ENCODE measurements around the gene APAF1.

The APAF1 gene

DNA sequence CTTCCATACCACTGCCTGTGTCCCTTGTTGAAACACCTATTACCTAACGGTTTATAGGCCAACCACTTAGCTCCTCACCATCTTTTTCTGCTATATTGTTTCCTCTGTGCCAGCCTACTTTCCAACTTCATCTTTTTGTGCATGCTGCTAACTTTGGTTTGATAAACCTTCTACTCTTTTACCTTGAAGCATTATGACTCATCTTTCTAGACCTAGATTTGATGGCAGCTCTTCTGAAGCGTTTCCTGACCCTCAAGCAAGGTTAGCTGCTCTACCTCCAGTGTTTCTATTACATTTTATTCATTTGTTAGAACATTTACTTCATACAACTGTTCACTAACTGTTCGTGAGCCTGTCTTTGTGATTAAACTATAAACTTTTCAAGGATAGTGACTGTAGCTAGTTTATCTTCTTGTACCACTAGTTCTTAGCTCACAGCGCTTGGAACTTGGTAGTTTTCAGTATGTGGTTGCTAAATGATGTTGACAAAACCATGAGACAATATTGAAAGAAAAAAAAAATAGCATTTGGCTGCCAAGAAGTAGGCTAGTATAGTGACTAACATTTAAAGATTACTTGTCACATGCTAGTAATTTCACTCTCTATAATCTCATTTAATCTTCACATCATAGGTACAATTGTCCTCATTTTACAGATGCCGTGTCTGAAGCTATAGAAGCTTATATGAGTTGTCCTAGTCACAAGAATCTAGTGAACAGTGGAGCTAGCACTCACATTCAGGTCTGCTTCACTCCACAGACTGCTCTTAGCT, 79.5 kb downstream of the APAF1 start:
- Histone ChIP-seq H3K4me1 (ENCODE audit: insufficient read depth, low read length, severe bottlenecking) (no peaks in the 10 kb centered on the region), H3K9me3 (ENCODE audit: low read length) (no peaks in the 10 kb centered on the region), H3F3A (ENCODE audit: insufficient read depth, low read length) (no peaks in the 10 kb centered on the region), H3K27ac (ENCODE audit: low read depth, low read length, poor library complexity, severe bottlenecking) (no peak overlapping the region), H4K20me1 (ENCODE audit: insufficient read depth, low read length) (no peaks in the 10 kb centered on the region), H3K4me2 (ENCODE audit: low read length) (no peak overlapping the region), H2AFZ (ENCODE audit: low read length) (no peak overlapping the region), H3K9ac (ENCODE audit: low read length) (no peak overlapping the region), H3K27me3 (ENCODE audit: insufficient read depth, low read length) (no peaks in the 10 kb centered on the region), H3K9me2 (ENCODE audit: low read depth, low read length) (no peaks in the 10 kb centered on the region), H3K79me2 (ENCODE audit: insufficient read depth, low read length) (no peaks in the 10 kb centered on the region), H3K4me3 (ENCODE audit: low read depth, low read length, poor library complexity, severe bottlenecking) (no peak overlapping the region), H3K36me3 (ENCODE audit: insufficient read depth, low read length) (peaks cover 39% of the 10 kb centered on the region)
- TF ChIP-seq, protein P1, sequence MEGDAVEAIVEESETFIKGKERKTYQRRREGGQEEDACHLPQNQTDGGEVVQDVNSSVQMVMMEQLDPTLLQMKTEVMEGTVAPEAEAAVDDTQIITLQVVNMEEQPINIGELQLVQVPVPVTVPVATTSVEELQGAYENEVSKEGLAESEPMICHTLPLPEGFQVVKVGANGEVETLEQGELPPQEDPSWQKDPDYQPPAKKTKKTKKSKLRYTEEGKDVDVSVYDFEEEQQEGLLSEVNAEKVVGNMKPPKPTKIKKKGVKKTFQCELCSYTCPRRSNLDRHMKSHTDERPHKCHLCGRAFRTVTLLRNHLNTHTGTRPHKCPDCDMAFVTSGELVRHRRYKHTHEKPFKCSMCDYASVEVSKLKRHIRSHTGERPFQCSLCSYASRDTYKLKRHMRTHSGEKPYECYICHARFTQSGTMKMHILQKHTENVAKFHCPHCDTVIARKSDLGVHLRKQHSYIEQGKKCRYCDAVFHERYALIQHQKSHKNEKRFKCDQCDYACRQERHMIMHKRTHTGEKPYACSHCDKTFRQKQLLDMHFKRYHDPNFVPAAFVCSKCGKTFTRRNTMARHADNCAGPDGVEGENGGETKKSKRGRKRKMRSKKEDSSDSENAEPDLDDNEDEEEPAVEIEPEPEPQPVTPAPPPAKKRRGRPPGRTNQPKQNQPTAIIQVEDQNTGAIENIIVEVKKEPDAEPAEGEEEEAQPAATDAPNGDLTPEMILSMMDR (IDR thresholded peaks at IDR 0.05; ENCODE audit: low read length) = no peak
- no peak for TF ChIP-seq EZH2 (IDR thresholded peaks at IDR 0.05; ENCODE audit: borderline replicate concordance, low read length)

DNA sequence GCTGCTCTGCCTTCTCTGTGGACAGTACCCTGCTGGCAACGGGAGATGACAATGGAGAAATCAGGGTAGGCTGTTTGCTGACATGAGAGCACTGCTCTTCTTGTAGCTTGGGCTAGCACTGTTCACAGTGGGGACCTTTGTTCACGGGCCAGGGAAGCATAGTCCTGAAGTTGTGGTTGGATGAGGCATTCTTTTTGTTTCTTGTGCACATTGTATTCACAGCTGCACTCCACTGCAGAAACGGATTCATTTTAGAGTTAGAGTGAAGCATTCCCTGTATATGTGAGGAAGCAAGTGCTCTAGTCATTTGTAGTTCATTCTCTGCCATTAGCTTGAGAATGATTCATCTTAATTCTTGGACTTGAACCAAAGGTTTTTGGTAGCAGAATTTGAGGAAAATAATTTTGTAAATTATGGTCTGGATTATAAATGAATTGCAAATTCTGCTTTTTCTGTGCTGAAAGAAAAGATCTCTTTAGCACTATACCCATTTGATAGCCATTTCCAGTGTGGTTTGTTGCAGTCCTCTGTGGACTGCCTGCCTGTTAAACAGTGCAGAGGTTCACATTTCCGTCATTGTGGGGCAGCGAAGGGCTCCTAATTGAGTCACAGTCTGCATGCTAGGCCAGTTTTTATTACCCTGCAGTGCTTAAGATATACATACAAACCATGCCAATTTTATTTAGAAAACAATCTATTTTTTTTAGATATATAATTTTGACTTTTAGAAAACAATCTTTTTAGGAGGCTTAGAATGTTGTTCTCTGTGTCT, 80.6 kb downstream of the APAF1 start:
- Histone ChIP-seq H3K27ac (ENCODE audit: low read depth, low read length, poor library complexity, severe bottlenecking) (no peak overlapping the region), H3K79me2 (ENCODE audit: insufficient read depth, low read length) (no peaks in the 10 kb centered on the region), H3K36me3 (ENCODE audit: insufficient read depth, low read length) (peaks cover 40% of the 10 kb centered on the region), H3K9ac (ENCODE audit: low read length) (no peak overlapping the region), H4K20me1 (ENCODE audit: insufficient read depth, low read length) (no peaks in the 10 kb centered on the region), H3F3A (ENCODE audit: insufficient read depth, low read length) (no peaks in the 10 kb centered on the region), H3K4me3 (ENCODE audit: low read depth, low read length, poor library complexity, severe bottlenecking) (no peak overlapping the region), H3K9me2 (ENCODE audit: low read depth, low read length) (no peaks in the 10 kb centered on the region), H3K4me2 (ENCODE audit: low read length) (no peak overlapping the region), H3K4me1 (ENCODE audit: insufficient read depth, low read length, severe bottlenecking) (no peaks in the 10 kb centered on the region), H3K9me3 (ENCODE audit: low read length) (no peaks in the 10 kb centered on the region), H2AFZ (ENCODE audit: low read length) (no peak overlapping the region), H3K27me3 (ENCODE audit: insufficient read depth, low read length) (no peaks in the 10 kb centered on the region)
- TF ChIP-seq EZH2 (IDR thresholded peaks at IDR 0.05; ENCODE audit: borderline replicate concordance, low read length) = no peak
- TF ChIP-seq, protein P1 (IDR thresholded peaks at IDR 0.05; ENCODE audit: low read length) = peak; percentile 33

GRCh38 chr12:98727196-98727595, 82.1 kb downstream of the APAF1 start:
- H3K4me2 ChIP-seq (ENCODE audit: low read length) = no peak overlapping the region
- H3K9me3 ChIP-seq (ENCODE audit: low read length) = no peaks in the 10 kb centered on the region
- TF ChIP-seq, protein P1 (IDR thresholded peaks at IDR 0.05; ENCODE audit: low read length) = no peak
- no peak for TF ChIP-seq EZH2 (IDR thresholded peaks at IDR 0.05; ENCODE audit: borderline replicate concordance, low read length)
- H3K9me2 ChIP-seq (ENCODE audit: low read depth, low read length) = no peaks in the 10 kb centered on the region
- H3K36me3 ChIP-seq (ENCODE audit: insufficient read depth, low read length) = peaks cover 45% of the 10 kb centered on the region
- no peaks in the 10 kb centered on the region for H3K4me1 ChIP-seq (ENCODE audit: insufficient read depth, low read length, severe bottlenecking)
- no peak overlapping the region for H2AFZ ChIP-seq (ENCODE audit: low read length)
- H3K4me3 ChIP-seq (ENCODE audit: low read depth, low read length, poor library complexity, severe bottlenecking) = no peak overlapping the region
- no peak overlapping the region for H3K9ac ChIP-seq (ENCODE audit: low read length)
- H3F3A ChIP-seq (ENCODE audit: insufficient read depth, low read length) = no peaks in the 10 kb centered on the region
- H4K20me1 ChIP-seq (ENCODE audit: insufficient read depth, low read length) = no peaks in the 10 kb centered on the region
- no peak overlapping the region for H3K27ac ChIP-seq (ENCODE audit: low read depth, low read length, poor library complexity, severe bottlenecking)
- H3K79me2 ChIP-seq (ENCODE audit: insufficient read depth, low read length) = no peaks in the 10 kb centered on the region
- H3K27me3 ChIP-seq (ENCODE audit: insufficient read depth, low read length) = no peaks in the 10 kb centered on the region
